Dedifferentiated amniotic fluid mesenchymal stem cell (primary cell): Measurements from ENCODE around the gene GARIN5A.

Source experiments
- DNase-seq: peaks from one replicate; pipeline ENCODE4 v3.0.0-alpha.2; 2016; ENCODE audit errors: extremely low spot score

GARIN5A gene

GRCh38 chr19:50417111-50418081 is 59.3 kb downstream of the GARIN5A start:
- DNase-seq, result no peak
